Caco-2 (cell line): ENCODE measurements around the gene CHMP6. TPM values are rescaled to one million over a fixed set of nuclear protein-coding genes. Genes with fewer than 3 reads are reported as not detected.
A peak's percentile ranks its signal among the peaks of the same experiment; 100 is the strongest.

Experiments used
- BruUV-seq: library from RNA; stranded (reverse); fragments of 400-500 nt; replicated peaks from 2 replicates; lab custom pipeline; 2021; lab: Mats Ljungman, UMichigan
- CTCF ChIA-PET: fragments of 300-600 bp; sonication (Branson Sonifier 250); formaldehyde crosslinking; loops from one replicate; lab custom pipeline; 2022; ENCODE audit warnings: antibody characterized with exemption; lab: Charles Lee
- POLR2A ChIA-PET: fragments of 300-600 bp; sonication (Branson Sonifier 250); formaldehyde crosslinking; loops from one replicate; lab custom pipeline; 2022; ENCODE audit warnings: antibody characterized with exemption; lab: Charles Lee
- DNase-seq, 2 experiments: peaks; one replicate each; pipeline versions ENCODE4 v3.0.0 to v3.0.0-alpha.2; 2020 to 2022
- H3K27me3 ChIP-seq: replicated peaks from 2 replicates; pipeline ENCODE4 v1.6.0; 2011; ENCODE audit warnings: low read length; ENCODE audit not compliant: control insufficient read depth, insufficient read depth
- H3K36me3 ChIP-seq: 2 replicates; pipeline ENCODE4 v1.5.1; 2011; ENCODE audit warnings: low read length; ENCODE audit not compliant: control insufficient read depth, insufficient read depth
- H3K4me1 ChIP-seq: fragments of 250-450 bp; sonication (Bioruptor Pico); 2 replicates; pipeline ENCODE4 v1.5.1; 2020; ENCODE audit warnings: mild to moderate bottlenecking
- H3K4me3 ChIP-seq: 2 replicates; pipeline ENCODE4 v1.5.1; 2011; ENCODE audit warnings: low read depth, mild to moderate bottlenecking, control low read depth, low read length
- H3K9me3 ChIP-seq: fragments of 250-450 bp; sonication (Bioruptor Pico); 2 replicates; pipeline ENCODE4 v1.5.1; 2020; ENCODE audit warnings: mild to moderate bottlenecking, moderate library complexity
- H3K27ac Mint-ChIP-seq: one replicate; pipeline ENCODE4 v1.8.0; 2022; ENCODE audit warnings: mixed read lengths; ENCODE audit not compliant: unreplicated experiment
- H3K27me3 Mint-ChIP-seq: one replicate; pipeline ENCODE4 v1.8.0; 2022; ENCODE audit warnings: mixed read lengths; ENCODE audit not compliant: insufficient read depth, unreplicated experiment
- H3K36me3 Mint-ChIP-seq: one replicate; pipeline ENCODE4 v1.8.0; 2022; ENCODE audit warnings: mild to moderate bottlenecking, mixed read lengths; ENCODE audit not compliant: insufficient read depth, unreplicated experiment
- H3K4me1 Mint-ChIP-seq: one replicate; pipeline ENCODE4 v1.8.0; 2022; ENCODE audit warnings: low read depth, mixed read lengths; ENCODE audit not compliant: unreplicated experiment
- H3K4me3 Mint-ChIP-seq: one replicate; pipeline ENCODE4 v1.8.0; 2022; ENCODE audit warnings: mild to moderate bottlenecking, moderate library complexity, mixed read lengths; ENCODE audit not compliant: unreplicated experiment
- H3K9me3 Mint-ChIP-seq: one replicate; pipeline ENCODE4 v1.8.0; 2022; ENCODE audit warnings: mixed read lengths; ENCODE audit not compliant: unreplicated experiment
- intact Hi-C: fragments of 100-400 bp; cut with micrococcal nuclease; formaldehyde crosslinking; loops from one replicate; pipeline ENCODE4 v1.10.0; 2022; ENCODE audit not compliant: unreplicated experiment
- total RNA-seq: library from RNA; stranded (reverse); gene quantifications from 2 replicates; pipeline ENCODE4 v1.2.3, GENCODE V29; 2022
- TF ChIP-seq, protein P1 (sequence below), 2 experiments: fragments of 200-600 bp in 1 of 2; IDR thresholded peaks; 1 replicate in 1 of 2; 2 replicates in 1 of 2; pipeline versions ENCODE4 v1.5.1 to v1.8.0; 2011 to 2022; ENCODE audit warnings: antibody characterized with exemption in 1 of 2, control low read depth in 1 of 2, inconsistent platforms in 1 of 2, low read depth in 1 of 2, low read length in 1 of 2, mild to moderate bottlenecking in 1 of 2, moderate library complexity in 1 of 2; ENCODE audit not compliant: insufficient read depth in 1 of 2, severe bottlenecking in 1 of 2, unreplicated experiment in 1 of 2

CHMP6 gene
- total RNA-seq, 1 experiment from 2014 or later: 23.2 TPM

DNA sequence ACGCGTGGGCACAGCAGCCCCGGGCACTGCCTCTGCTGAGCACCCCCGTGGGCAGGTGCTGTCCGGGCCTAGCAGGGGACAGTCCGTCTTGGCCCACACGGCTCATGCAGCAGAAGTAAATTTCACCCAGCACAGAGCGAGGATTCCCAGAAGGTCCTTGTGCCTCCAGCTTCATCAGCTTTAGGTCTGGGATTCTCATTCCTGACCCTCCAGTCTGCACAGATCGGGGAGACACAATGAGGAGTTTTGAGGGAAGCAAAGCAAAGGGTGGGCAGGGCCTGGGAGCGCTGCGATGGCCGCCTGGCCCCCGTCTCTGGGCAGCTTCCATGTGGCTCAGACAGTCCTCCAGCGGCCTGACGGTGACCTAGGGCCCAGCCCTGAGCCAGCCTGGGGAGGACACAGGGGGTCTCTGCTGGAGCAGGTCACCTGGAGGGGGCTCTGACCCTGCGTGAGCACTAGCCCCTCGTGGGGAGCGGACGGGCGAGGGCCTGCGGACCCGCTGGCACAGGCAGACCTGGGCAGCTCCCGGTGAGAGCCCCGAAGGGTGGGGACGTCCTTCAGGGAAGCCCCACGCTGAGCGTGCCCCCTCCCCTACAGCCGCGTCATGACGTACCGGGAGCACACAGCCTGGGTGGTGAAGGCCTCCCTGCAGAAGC is 30.7 kb upstream of the CHMP6 start:
- Mint-ChIP-seq H3K27me3 (no peaks in the 10 kb centered on the region), H3K27ac (no peak overlapping the region), H3K4me1 (no peaks in the 10 kb centered on the region), H3K4me3 (no peak overlapping the region), H3K9me3 (no peaks in the 10 kb centered on the region), H3K36me3 (peaks cover 19% of the 10 kb centered on the region)
- Histone ChIP-seq H3K9me3 (no peaks in the 10 kb centered on the region), H3K4me1 (0 out of 2 replicates have a peak, but pooled peaks cover 4% of the 10 kb centered on the region), H3K4me3 (no peak overlapping the region), H3K27me3 (no peaks in the 10 kb centered on the region), H3K36me3 (no peaks in the 10 kb centered on the region)
- POLR2A ChIA-PET: no interaction called here
- intact Hi-C loops: no loop called here
- DNase-seq: no peak
- CTCF ChIA-PET: no interaction called here
- TF ChIP-seq, protein P1, sequence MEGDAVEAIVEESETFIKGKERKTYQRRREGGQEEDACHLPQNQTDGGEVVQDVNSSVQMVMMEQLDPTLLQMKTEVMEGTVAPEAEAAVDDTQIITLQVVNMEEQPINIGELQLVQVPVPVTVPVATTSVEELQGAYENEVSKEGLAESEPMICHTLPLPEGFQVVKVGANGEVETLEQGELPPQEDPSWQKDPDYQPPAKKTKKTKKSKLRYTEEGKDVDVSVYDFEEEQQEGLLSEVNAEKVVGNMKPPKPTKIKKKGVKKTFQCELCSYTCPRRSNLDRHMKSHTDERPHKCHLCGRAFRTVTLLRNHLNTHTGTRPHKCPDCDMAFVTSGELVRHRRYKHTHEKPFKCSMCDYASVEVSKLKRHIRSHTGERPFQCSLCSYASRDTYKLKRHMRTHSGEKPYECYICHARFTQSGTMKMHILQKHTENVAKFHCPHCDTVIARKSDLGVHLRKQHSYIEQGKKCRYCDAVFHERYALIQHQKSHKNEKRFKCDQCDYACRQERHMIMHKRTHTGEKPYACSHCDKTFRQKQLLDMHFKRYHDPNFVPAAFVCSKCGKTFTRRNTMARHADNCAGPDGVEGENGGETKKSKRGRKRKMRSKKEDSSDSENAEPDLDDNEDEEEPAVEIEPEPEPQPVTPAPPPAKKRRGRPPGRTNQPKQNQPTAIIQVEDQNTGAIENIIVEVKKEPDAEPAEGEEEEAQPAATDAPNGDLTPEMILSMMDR (IDR thresholded peaks at IDR 0.05; ENCODE audit: insufficient read depth in 1 of 2, low read depth in 1 of 2, low read length in 1 of 2, severe bottlenecking in 1 of 2, unreplicated experiment in 1 of 2): no peak
- BruUV-seq: no TSS peak

DNA sequence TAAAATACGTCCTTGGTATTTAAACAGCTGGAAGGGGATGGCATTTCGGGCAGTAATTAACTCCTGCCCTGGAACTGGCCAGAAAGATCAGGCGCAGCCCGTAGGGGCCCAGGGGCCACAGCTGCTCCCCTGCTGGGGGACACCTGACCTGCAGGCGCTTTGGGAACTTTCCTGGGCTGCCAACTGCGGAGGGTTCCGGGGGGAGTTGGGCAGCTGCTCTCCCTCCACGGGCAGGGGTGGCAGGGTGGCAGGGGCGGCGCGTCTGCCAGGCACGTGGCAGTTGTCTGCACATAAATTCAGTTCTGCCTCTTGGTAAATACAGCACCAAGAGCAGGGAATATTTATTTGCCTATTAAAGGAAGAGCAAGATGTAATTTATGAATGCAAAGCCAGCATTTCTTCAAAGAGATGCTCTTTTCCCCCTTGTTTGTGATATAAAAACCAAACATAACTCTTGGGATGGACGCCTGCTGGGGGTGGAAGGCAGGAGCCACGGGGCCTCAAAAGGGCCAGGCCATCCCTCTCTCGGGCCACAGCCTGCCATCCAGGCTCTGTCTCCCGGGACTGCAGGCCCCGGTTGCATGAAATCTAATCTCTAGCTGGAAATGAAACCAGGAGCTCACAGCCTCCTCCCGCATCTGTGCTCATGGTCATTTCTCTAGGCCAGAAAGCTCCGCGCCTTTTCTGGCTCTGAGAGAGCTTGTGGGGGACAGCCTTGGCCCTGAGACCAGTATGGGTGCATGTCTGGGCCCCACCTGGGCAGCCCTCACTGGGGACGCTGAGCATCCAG is 29.9 kb upstream of the CHMP6 start:
- CTCF ChIA-PET: interaction anchor here (0.9 kb wide), 1 partner anchor 26 kb away, joined by 3 read pairs; no protein-coding TSS in a partner anchor
- H3K4me1 ChIP-seq: 0 out of 2 replicates have a peak, but pooled peaks cover 4% of the 10 kb centered on the region
- H3K27ac Mint-ChIP-seq: no peak overlapping the region
- peaks cover 24% of the 10 kb centered on the region for H3K36me3 Mint-ChIP-seq
- H3K9me3 ChIP-seq: no peaks in the 10 kb centered on the region
- TF ChIP-seq, protein P1 (IDR thresholded peaks at IDR 0.05; ENCODE audit: insufficient read depth in 1 of 2, low read depth in 1 of 2, low read length in 1 of 2, severe bottlenecking in 1 of 2, unreplicated experiment in 1 of 2): peak in 1 of 2 experiments; percentile 14
- H3K4me3 ChIP-seq: no peak overlapping the region
- no peaks in the 10 kb centered on the region for H3K27me3 Mint-ChIP-seq
- POLR2A ChIA-PET: no interaction called here
- no TSS peak for BruUV-seq
- intact Hi-C loops: no loop called here
- H3K4me1 Mint-ChIP-seq: no peaks in the 10 kb centered on the region
- no peaks in the 10 kb centered on the region for H3K9me3 Mint-ChIP-seq
- no peak overlapping the region for H3K4me3 Mint-ChIP-seq
- no peak for DNase-seq
- H3K27me3 ChIP-seq: no peaks in the 10 kb centered on the region
- H3K36me3 ChIP-seq: no peaks in the 10 kb centered on the region
